ENCODE data around the gene SMCO3.
A peak's percentile ranks its signal among the peaks of the same experiment; 100 is the strongest.

SMCO3 gene

GRCh38 chr12:14814014-14814413 is at the start of gene SMCO3:
Gene SMCO3 (minus strand): TSS chr12:14814182. CDS start chr12:14806680, 7,502 bp downstream.
- no peak for DNase-seq

GRCh38 chr12:14860490-14860889 is 46.5 kb upstream of the SMCO3 start:
- no peak for DNase-seq

GRCh38 chr12:14858513-14858912 is 44.5 kb upstream of the SMCO3 start:
- DNase-seq, result no peak

GRCh38 chr12:14854586-14855183 is 40.7 kb upstream of the SMCO3 start:
- no peak for DNase-seq

GRCh38 chr12:14853961-14854360 is 40.0 kb upstream of the SMCO3 start:
- no peak for DNase-seq

GRCh38 chr12:14852880-14853279 is 38.9 kb upstream of the SMCO3 start:
- no peak for DNase-seq

- no peak for DNase-seq
Measured at GRCh38 chr12:14850929-14851663, 37.1 kb upstream of the SMCO3 start.

GRCh38 chr12:14849661-14850060 is 35.7 kb upstream of the SMCO3 start:
- no peak for DNase-seq

- no peak for DNase-seq
Measured at GRCh38 chr12:14846876-14847580, 33.0 kb upstream of the SMCO3 start.

- DNase-seq, result no peak
Measured at GRCh38 chr12:14846042-14846587, 32.1 kb upstream of the SMCO3 start.

- DNase-seq, result peak; percentile 11
Measured at GRCh38 chr12:14845350-14845750, 31.4 kb upstream of the SMCO3 start.

GRCh38 chr12:14844401-14844800 is 30.4 kb upstream of the SMCO3 start:
- DNase-seq, result no peak

GRCh38 chr12:14843425-14843887 is 29.5 kb upstream of the SMCO3 start, which contains the start of gene ART4:
Gene ART4 (minus strand): TSS chr12:14843526. CDS start chr12:14843113, 413 bp downstream.
- DNase-seq, result no peak

GRCh38 chr12:14842315-14842714 is 28.3 kb upstream of the SMCO3 start:
- no peak for DNase-seq

GRCh38 chr12:14841761-14842160 is 27.8 kb upstream of the SMCO3 start:
- DNase-seq, result no peak

GRCh38 chr12:14840616-14841015 is 26.6 kb upstream of the SMCO3 start:
- no peak for DNase-seq

GRCh38 chr12:14839262-14839661 is 25.3 kb upstream of the SMCO3 start:
- DNase-seq, result no peak

- no peak for DNase-seq
Measured at GRCh38 chr12:14836336-14837210, 22.6 kb upstream of the SMCO3 start.

- DNase-seq, result no peak
Measured at GRCh38 chr12:14834509-14834908, 20.5 kb upstream of the SMCO3 start.

- DNase-seq, result no peak
Measured at GRCh38 chr12:14833952-14834351, 20.0 kb upstream of the SMCO3 start.

- DNase-seq, result no peak
Measured at GRCh38 chr12:14833336-14833735, 19.4 kb upstream of the SMCO3 start.

GRCh38 chr12:14828892-14829291 is 14.9 kb upstream of the SMCO3 start:
- no peak for DNase-seq

GRCh38 chr12:14827043-14827442 is 13.1 kb upstream of the SMCO3 start:
- no peak for DNase-seq
